Measurements from ENCODE around the gene NMRAL1.

NMRAL1 gene

GRCh38 chr16:4474192-4474961, at the start of gene NMRAL1:
Gene NMRAL1, minus strand, starts transcription at chr16:4474625. Its CDS starts 493 bp downstream, at chr16:4474132.
- DNase-seq (ENCODE audit: low spot score): peak; percentile 95

- no peak for DNase-seq (ENCODE audit: low spot score)
Observed at GRCh38 chr16:4523686-4524085, 49.3 kb upstream of the NMRAL1 start.

- DNase-seq (ENCODE audit: low spot score): no peak
Observed at GRCh38 chr16:4522051-4522581, 47.7 kb upstream of the NMRAL1 start.

GRCh38 chr16:4520913-4521312, 46.5 kb upstream of the NMRAL1 start:
- no peak for DNase-seq (ENCODE audit: low spot score)

- DNase-seq (ENCODE audit: low spot score): no peak
Observed at GRCh38 chr16:4519274-4520058, 45.0 kb upstream of the NMRAL1 start.

GRCh38 chr16:4517812-4518680, 43.6 kb upstream of the NMRAL1 start:
- no peak for DNase-seq (ENCODE audit: low spot score)

GRCh38 chr16:4515611-4516233, 41.3 kb upstream of the NMRAL1 start:
- DNase-seq (ENCODE audit: low spot score): no peak

GRCh38 chr16:4514606-4515005, 40.2 kb upstream of the NMRAL1 start:
- DNase-seq (ENCODE audit: low spot score): no peak

- no peak for DNase-seq (ENCODE audit: low spot score)
Observed at GRCh38 chr16:4513881-4514280, 39.5 kb upstream of the NMRAL1 start.

GRCh38 chr16:4513086-4513860, 38.8 kb upstream of the NMRAL1 start:
- no peak for DNase-seq (ENCODE audit: low spot score)

- no peak for DNase-seq (ENCODE audit: low spot score)
Observed at GRCh38 chr16:4512473-4512872, 38.0 kb upstream of the NMRAL1 start.

- DNase-seq (ENCODE audit: low spot score): no peak
Observed at GRCh38 chr16:4511441-4512082, 37.1 kb upstream of the NMRAL1 start.

- DNase-seq (ENCODE audit: low spot score): no peak
Observed at GRCh38 chr16:4510747-4511426, 36.5 kb upstream of the NMRAL1 start.

- DNase-seq (ENCODE audit: low spot score): no peak
Observed at GRCh38 chr16:4510131-4510530, 35.7 kb upstream of the NMRAL1 start.

GRCh38 chr16:4509420-4509819, 35.0 kb upstream of the NMRAL1 start:
- DNase-seq (ENCODE audit: low spot score): no peak

- no peak for DNase-seq (ENCODE audit: low spot score)
Observed at GRCh38 chr16:4508806-4509205, 34.4 kb upstream of the NMRAL1 start.

GRCh38 chr16:4507588-4508345, 33.3 kb upstream of the NMRAL1 start:
- no peak for DNase-seq (ENCODE audit: low spot score)

- DNase-seq (ENCODE audit: low spot score): no peak
Observed at GRCh38 chr16:4506450-4506849, 32.0 kb upstream of the NMRAL1 start.
